Esophagus squamous epithelium (tissue), 5 donors: Measurements from ENCODE around the gene BAZ2B. TPM values are rescaled to one million over a fixed set of nuclear protein-coding genes. Genes with fewer than 3 reads are reported as not detected.

Experiments used
- DNase-seq: peaks from one replicate; lab custom pipeline; 2025; lab: John Stamatoyannopoulos, UW
- H3K27ac ChIP-seq, 4 donors: fragments of 200-600 bp; sonication (generic); one replicate each; pipeline ENCODE4 v1.5.1; 2016 to 2019; ENCODE audit warnings: mild to moderate bottlenecking in 1 of 4
- H3K27me3 ChIP-seq, 4 donors: fragments of 200-600 bp; sonication (generic); 1 replicate in 3 of 4; 2 replicates in 1 of 4; pipeline versions ENCODE4 v1.5.1 to v1.6.0; 2017 to 2021; ENCODE audit warnings: antibody characterized with exemption in 1 of 4
- H3K36me3 ChIP-seq, 3 donors: fragments of 200-600 bp; sonication (generic); one replicate each; pipeline ENCODE4 v1.5.1; 2016 to 2019
- H3K4me1 ChIP-seq, 3 donors: fragments of 200-600 bp; sonication (generic); one replicate each; pipeline ENCODE4 v1.5.1; 2017 to 2019
- H3K4me3 ChIP-seq, 4 donors: fragments of 200-600 bp; sonication (generic); 1 replicate in 3 of 4; 2 replicates in 1 of 4; pipeline ENCODE4 v1.5.1; 2016 to 2019; ENCODE audit warnings: mild to moderate bottlenecking in 2 of 4, moderate library complexity in 1 of 4
- H3K9me3 ChIP-seq, 3 donors: fragments of 200-600 bp; sonication (generic); one replicate each; pipeline ENCODE4 v1.5.1; 2016 to 2019
- CTCF ChIP-seq, 6 experiments: fragments of 450-650 bp in 4 of 6; fragments of 200-600 bp in 2 of 6; sonication (generic) in 2 of 6; IDR thresholded peaks; one replicate each; pipeline ENCODE4 v1.5.1; 2016 to 2019; ENCODE audit warnings: antibody characterized with exemption in 6 of 6, mild to moderate bottlenecking in 4 of 6, moderate library complexity in 4 of 6
- POLR2A ChIP-seq, 4 donors: fragments of 450-650 bp; IDR thresholded peaks; one replicate each; pipeline ENCODE4 v1.6.1; 2017; ENCODE audit warnings: antibody characterized with exemption in 4 of 4, mild to moderate bottlenecking in 4 of 4, moderate library complexity in 3 of 4
- WGBS, 2 donors: methylation state at CpG; one replicate each; pipeline ENCODE4 v1.1.5; 2018; 5-methylcytosine and 5-hydroxymethylcytosine counted together
- intact Hi-C: fragments of 100-400 bp; cut with DNase I; formaldehyde crosslinking; loops from one replicate; pipeline ENCODE4 v1.15.0; 2022
- total RNA-seq, 4 donors: library from RNA; depleted of rRNA; stranded (reverse); fragments of >200 nt; gene quantifications; one replicate each; pipeline ENCODE4 v1.1.0, GENCODE V29; 2016
- donor health status: DM: yes; HTN: yes; CAD: no.

Gene BAZ2B
- total RNA-seq, 4 donors from 2014 or later, result 41.6 to 94.6 (median 54.1) TPM

- H3K36me3 ChIP-seq, result no peaks in the 10 kb centered on the region
- DNase-seq, result no peak
- no peaks in the 10 kb centered on the region for H3K9me3 ChIP-seq
- H3K4me3 ChIP-seq, result no peak overlapping the region
- TF ChIP-seq POLR2A (IDR thresholded peaks at IDR 0.05) (no peak), CTCF (IDR thresholded peaks at IDR 0.05) (no peak)
- intact Hi-C loops, result no loop called here
- no peaks in the 10 kb centered on the region for H3K4me1 ChIP-seq
- H3K27ac ChIP-seq, result no peak overlapping the region
- 75 to 78% methylated on average over 1 of the region's 1 CpG for WGBS, 2 donors
- no peaks in the 10 kb centered on the region for H3K27me3 ChIP-seq
Observed at GRCh38 chr2:159651884-159652283, 35.5 kb upstream of the BAZ2B start.

- TF ChIP-seq CTCF (IDR thresholded peaks at IDR 0.05) (no peak), POLR2A (IDR thresholded peaks at IDR 0.05) (no peak)
- intact Hi-C loops, result no loop called here
Observed at GRCh38 chr2:159650574-159650973, 34.2 kb upstream of the BAZ2B start.

GRCh38 chr2:159648643-159649042 is 32.3 kb upstream of the BAZ2B start:
- intact Hi-C loops, result no loop called here
- no peak overlapping the region for H3K27ac ChIP-seq
- no peak overlapping the region for H3K4me3 ChIP-seq
- no peaks in the 10 kb centered on the region for H3K9me3 ChIP-seq
- no peaks in the 10 kb centered on the region for H3K4me1 ChIP-seq
- H3K36me3 ChIP-seq, result no peaks in the 10 kb centered on the region
- no peak for DNase-seq
- WGBS, 2 donors, result 87 to 97% methylated on average over 2 of the region's 2 CpGs
- TF ChIP-seq CTCF (IDR thresholded peaks at IDR 0.05) (no peak), POLR2A (IDR thresholded peaks at IDR 0.05) (no peak)
- no peaks in the 10 kb centered on the region for H3K27me3 ChIP-seq

More at GRCh38 chr2:159650574-159650973, 34.2 kb upstream of the BAZ2B start:
- Histone ChIP-seq H3K36me3 (no peaks in the 10 kb centered on the region), H3K27me3 (no peaks in the 10 kb centered on the region), H3K27ac (no peak overlapping the region), H3K9me3 (no peaks in the 10 kb centered on the region), H3K4me3 (no peak overlapping the region), H3K4me1 (no peaks in the 10 kb centered on the region)
- no peak for DNase-seq

- DNase-seq, result no peak
- Histone ChIP-seq H3K36me3 (no peaks in the 10 kb centered on the region), H3K9me3 (no peaks in the 10 kb centered on the region), H3K4me1 (no peaks in the 10 kb centered on the region), H3K27me3 (no peaks in the 10 kb centered on the region), H3K27ac (no peak overlapping the region), H3K4me3 (no peak overlapping the region)
- TF ChIP-seq POLR2A (IDR thresholded peaks at IDR 0.05) (no peak), CTCF (IDR thresholded peaks at IDR 0.05) (no peak)
- WGBS, 2 donors, result 61 to 64% methylated on average over 2 of the region's 2 CpGs
- intact Hi-C loops, result no loop called here
Observed at GRCh38 chr2:159647667-159648066, 31.3 kb upstream of the BAZ2B start.

GRCh38 chr2:159640176-159640575 is 23.8 kb upstream of the BAZ2B start:
- whole genome bisulfite sequencing, 2 donors, result 67 to 83% methylated on average over 1 of the region's 1 CpG
- Histone ChIP-seq H3K36me3 (no peaks in the 10 kb centered on the region), H3K9me3 (no peaks in the 10 kb centered on the region), H3K27ac (no peak overlapping the region), H3K4me1 (peaks cover 0 to 15% (median 0%) of the 10 kb centered on the region in 3 donors), H3K4me3 (no peak overlapping the region), H3K27me3 (no peaks in the 10 kb centered on the region)
- intact Hi-C loops, result no loop called here
- DNase-seq, result no peak
- no peak for TF ChIP-seq POLR2A (IDR thresholded peaks at IDR 0.05)
- no peak for TF ChIP-seq CTCF (IDR thresholded peaks at IDR 0.05)
